Stimulated activated CD8-positive, alpha-beta memory T cell treated with anti-CD3 and anti-CD28 coated beads, Interleukin-12 subunit alpha, Interleukin-12 subunit beta, amount 100 ng/mL, for 4 hours (primary cell): ENCODE data around the gene WWOX.

Experiments
- DNase-seq: peaks from one replicate; pipeline ENCODE4 v3.0.0-alpha.2; 2020; ENCODE audit warnings: low read depth

The WWOX gene

GRCh38 chr16:78303946-78304345, 204.5 kb downstream of the WWOX start:
- DNase-seq = no peak

DNA sequence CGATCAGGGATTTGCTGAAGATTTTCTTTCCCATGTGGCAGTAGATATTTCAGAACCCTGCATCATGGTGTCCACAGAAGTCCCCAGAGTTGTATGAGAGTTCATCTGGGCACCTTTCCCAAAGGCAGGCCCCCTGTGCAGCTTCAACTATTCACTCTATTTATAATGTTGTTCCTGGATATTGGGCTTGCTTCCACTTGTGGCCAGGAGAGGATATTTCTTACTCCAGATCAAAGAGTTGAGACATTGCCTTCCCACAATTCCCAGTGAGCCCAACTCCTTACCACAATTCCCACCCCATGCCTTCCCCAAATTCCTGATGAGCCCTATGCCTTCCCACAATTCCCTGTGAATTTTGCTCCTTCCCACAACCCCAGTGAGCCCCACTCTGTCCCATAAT, 206.9 kb downstream of the WWOX start:
- no peak for DNase-seq

GRCh38 chr16:78307824-78308528, 208.5 kb downstream of the WWOX start:
- no peak for DNase-seq

- no peak for DNase-seq
Measured at GRCh38 chr16:78309763-78310162, 210.3 kb downstream of the WWOX start.

DNA sequence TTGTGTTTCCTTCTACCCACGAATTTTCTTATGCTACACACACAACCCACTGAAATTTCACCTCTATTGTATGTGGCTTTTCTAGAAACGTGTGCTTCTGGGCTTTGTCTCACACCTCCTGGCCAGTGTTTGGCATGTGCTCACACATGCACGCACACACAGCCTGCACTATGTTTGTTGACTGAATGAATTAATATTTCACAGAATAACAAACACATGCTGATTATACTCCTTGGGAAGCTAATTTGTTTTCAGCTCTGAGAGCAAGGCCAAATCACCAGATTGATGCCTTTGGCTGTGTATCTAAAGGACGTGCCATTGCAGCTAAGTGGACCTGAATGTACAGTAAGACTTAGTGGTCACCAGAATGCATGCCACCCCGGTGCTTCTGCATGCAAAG, 210.7 kb downstream of the WWOX start:
- DNase-seq = no peak

DNA sequence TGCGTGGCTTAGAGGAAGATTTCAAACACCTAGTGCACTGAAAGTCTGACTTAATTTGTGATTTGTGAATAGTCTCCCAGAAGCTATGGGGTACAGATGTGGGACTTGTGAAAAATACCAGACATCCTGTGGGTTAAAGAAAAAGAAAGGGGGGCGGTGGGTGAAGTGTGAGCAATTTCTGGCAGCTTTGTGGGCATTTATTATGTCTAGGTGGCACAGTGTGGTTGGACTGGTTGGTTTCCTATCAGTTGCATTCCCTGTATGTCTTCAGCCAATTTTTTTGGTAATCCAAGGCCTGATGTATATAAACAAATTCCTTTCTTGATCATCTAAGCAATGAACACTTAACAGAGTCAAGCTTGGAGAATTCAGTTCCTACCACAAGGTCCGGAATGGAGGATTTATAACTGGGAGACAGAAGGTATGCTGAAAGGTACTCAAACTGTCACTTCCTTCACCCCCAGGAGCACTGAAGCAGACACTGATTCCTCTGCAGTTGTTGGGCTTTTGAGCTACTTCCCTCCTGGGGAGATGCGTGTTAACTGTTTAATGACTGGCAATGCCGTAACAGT, 211.6 kb downstream of the WWOX start:
- no peak for DNase-seq

DNA sequence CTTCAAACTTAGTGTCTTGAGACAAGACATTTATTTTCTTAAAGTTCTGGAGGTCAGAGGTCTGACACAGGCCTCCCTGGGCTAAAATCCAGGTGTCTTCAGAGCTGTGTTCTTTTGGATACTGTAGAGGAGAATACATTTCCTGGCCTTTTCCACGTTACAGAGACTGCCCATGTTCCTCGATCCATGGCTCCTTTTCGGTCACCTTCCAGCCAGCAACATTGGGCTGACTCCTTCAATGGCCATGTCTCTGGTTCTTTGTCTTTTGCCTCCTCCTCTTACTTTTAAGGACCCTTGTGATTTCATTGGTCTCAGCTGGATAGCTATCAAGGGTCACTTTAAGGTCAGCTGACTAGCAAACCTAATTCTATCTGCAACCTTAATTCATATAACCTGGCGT, 212.4 kb downstream of the WWOX start:
- DNase-seq = no peak

DNA sequence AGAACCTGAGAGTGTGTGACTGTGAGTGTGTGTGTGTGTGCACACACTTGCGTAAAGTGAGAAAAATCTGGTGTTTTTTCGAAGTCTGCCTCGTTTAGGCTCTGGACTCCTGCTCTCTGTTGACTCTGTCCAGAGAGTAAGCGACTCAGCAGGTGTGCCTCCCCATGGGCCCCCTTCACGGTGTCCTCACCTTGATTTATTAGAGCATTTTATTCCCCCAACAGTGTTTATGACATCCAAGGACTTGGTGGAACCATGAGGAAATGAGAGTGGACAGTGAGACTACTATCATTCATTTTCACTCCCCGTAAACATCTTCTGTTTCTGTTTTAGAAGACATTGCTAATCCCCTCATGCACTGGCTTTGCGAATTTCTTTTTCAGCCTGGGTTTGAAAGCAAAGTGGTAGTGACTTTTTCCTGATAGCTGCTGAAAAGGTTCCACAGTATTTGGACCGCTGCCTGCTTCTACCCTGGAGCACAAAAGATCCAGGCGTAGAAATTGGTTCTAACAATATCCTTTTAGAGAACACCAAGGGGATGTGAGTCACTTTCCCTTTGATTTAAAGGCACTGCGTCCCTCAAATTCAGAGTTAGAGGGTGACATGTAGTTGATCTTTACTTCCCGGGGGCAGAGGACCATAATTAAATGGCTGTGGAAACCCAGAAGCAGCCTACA, 218.2 kb downstream of the WWOX start:
- no peak for DNase-seq

DNA sequence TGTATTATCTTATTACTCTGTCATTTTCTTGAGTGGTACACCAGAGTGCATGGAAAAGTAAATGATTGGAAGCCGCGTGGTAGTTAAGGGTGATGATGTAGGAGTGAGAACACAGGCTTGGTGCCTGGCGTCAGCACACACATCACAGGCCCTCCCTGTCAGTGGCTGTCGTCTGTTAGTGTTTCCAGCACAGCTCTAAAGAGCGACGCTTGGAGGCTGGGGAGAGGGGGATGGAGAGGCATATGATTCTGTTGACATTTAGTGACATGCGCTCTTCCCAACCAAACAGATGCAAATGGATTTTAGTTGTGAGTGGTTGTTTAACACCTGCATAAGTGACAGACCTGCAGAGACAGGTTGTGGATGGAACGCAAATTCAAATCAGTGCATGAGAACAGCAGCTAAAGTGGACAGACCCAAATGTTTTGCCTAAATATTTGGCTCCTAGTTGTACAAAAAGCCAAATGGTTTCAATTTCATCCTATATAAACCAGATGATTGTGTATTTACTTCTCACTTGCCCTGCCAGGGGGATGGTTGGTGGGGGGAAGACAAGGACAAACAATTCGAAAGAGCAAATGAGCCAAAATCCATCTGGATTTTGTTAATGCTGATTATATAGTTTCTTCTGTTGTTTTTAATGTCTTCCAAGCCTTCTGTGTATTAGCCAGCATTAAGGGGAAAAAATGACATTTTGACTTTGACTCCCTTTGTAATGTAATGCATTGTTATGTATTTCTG, 222.3 kb downstream of the WWOX start:
- DNase-seq = no peak

DNA sequence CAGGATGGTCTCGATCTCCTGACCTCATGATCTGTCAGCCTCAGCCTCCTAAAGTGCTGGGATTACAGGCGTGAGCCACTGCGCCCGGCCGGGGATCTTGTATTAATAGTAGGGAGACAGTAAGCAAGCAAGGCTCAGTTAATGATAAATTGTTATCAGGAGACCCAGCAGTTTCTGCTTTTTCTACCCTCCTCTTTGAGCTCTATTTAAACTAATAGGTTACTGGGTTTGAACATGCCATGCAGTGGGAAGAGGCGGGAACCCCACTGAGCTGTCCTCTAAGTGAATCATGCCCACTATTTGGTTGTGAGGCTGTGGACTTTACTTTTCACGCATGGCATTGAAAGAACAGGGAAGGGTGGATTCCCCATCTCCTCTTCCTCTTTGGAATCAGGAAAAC, 223.9 kb downstream of the WWOX start:
- no peak for DNase-seq

DNA sequence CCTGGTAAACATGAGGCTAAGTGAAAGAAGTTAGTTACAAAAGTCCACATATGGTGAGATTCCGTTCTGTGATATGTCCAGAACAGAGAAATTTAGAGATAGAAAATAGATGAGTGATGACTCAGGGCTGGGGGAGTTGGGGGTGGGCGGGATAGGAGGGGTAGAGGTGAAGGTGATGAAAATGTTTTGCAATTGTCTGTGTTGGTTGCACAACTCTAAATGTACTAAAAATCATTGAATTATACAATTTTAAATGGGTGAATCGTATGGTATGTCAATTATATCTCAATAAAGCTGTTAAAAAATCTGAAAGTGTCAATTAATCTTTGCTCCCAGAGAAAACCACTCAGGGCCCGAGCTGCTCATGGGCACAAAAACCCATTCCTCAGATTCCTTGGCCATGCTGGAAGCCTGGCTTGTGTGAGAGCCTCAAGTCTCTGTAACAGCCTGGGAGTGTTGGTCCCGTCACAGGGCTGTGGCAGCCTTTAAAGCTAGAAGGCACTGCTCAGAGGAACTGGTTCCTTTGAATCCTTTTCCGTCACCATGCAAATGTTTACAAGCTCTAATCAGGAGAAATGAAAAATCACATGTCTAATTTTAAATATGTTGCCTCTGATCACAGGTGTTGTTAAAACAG, 225.3 kb downstream of the WWOX start:
- DNase-seq = no peak

- no peak for DNase-seq
Measured at GRCh38 chr16:78325468-78326352, 226.3 kb downstream of the WWOX start.

DNA sequence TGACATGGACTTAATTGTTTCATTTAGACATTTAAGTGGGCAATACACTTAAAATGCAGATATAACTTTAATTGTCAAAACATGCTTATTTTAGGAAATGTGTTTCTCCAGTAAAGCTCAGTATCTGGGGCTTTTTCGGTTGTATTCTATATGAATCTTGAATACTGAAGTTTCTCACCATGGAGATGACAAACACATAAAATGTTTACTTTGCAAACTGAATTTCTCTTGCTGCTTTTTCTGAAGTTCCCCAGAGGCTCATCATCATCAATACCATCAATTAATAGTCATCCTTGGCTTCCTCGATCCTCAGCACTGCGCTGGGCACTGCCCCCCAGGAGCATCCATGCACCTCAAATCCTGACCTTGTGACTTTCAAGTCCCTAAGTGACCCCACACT, 227.3 kb downstream of the WWOX start:
- no peak for DNase-seq

- no peak for DNase-seq
Measured at GRCh38 chr16:78331731-78332130, 232.3 kb downstream of the WWOX start.

DNA sequence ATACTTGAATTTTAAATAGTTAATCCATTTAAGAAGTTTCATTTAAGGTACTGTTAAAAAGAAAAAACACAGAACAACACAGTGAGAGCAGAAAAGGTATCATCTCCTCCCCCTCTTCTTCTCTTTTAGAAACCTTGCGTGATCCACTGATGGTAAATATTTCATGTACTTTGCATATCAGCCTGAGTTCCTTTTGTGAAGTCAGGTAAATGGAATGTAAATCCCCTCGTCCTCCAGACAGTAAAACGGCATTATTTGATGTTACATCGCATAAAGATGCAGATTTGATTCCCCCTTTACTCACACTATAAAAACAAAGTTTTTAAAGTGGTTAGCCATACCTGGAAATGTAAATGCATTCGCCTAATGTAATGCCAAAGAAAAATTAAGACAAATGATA, 234.4 kb downstream of the WWOX start:
- no peak for DNase-seq

DNA sequence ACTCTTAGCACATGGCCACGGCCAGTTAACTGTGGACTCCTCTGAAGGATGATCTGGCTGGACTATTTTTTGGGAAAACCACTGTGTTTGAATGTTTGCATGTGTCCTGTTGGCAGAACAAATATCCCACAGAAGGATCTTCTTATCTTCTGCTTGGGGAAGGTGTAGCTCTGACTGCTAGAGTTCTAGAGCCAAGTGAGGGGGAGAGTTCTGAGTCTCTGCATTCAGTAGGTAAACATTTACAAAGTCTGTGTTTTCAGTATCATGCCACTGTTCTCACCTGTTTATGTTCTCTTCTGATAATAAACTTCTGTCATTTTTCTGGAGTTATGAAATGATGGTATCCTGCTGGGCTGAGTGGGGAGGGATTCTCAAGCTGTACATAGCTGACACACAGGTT, 241.1 kb downstream of the WWOX start:
- DNase-seq = no peak

DNA sequence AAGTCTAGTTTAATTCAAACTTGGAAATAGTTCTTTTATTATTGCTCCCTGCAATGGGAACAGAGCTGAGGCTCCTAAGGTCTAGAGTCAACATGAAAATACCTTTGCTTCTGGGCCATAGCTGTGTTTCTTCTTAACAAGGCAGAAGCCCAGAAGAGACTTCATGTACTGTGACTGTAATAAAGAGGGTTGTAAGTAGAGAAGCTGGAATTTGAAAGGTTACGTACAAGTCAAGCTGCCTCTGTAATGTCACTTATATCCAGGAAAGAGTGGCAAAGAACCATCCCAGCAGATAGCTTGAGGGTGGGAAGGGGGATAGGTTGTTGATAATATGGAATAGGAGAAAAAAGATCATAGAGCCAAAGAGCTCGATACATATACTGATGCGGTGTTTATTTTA, 248.6 kb downstream of the WWOX start:
- DNase-seq = no peak

DNA sequence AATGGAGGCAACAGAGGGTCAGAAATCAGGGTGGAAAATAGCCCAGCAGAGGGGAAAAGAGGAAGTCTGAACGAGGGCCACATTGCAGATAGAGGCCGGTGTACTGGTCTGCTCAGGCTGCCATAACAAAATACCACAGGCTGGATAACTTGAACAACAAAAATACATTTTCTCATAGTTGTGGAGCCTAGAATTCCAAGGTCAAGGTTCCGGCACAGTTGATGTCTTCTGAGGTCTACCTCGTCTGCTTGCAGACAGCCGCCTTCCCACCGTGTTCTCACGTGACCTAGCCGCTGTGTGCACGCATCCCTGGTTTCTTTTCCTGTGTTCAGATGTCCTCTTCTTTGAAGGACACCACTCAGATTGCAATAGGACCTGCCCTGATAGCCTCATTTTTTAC, 249.4 kb downstream of the WWOX start:
- no peak for DNase-seq

DNA sequence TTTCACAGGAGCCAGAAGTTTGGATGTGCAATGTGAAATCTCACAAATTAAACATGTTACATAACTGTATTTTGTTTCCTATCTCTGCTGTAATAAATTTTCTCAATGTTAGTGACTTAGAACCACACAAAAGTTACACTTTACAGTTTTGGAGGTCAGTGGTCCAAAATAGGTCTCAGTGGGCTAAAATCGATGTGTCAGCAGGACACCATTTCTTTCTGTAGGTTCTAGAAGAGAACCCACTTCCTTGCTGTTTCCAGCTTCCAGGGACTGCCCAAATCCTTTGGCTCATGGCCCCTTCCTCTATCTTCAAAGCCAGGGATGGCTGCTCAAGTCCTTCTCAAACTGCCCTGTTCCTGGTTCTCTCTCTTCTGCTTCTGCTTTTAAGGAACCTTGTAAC, 252.7 kb downstream of the WWOX start:
- DNase-seq = no peak

DNA sequence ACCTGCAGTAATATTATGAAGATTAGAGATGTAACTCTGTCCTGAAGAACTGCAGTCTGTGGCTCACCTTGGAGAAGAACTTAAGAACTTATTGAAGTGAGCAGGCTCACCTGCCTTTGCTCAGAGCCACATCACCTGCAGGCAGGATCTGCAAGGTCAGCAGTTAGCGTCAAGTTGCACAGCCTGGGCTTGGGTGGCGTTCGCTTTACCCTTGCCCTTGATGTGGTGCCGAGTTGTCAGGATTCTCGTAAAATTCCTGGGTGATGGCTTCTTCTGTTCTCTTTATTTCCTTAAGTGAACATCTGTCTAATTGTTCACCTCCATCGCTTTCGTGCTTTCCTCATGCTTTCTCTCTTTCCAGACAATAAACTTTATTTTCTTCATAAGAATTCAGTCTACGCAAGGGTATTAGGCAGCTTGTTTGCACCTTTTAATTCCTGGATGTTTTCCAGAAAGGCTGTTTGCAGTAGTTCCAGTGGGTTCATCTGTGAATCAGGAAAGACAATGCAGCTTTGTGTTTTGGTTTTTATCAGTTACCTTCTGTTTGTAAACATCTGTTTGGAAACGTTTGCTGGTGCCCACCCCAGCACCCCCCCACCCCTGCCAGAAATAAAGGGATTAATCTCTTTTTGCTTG, 254.3 kb downstream of the WWOX start:
- no peak for DNase-seq

DNA sequence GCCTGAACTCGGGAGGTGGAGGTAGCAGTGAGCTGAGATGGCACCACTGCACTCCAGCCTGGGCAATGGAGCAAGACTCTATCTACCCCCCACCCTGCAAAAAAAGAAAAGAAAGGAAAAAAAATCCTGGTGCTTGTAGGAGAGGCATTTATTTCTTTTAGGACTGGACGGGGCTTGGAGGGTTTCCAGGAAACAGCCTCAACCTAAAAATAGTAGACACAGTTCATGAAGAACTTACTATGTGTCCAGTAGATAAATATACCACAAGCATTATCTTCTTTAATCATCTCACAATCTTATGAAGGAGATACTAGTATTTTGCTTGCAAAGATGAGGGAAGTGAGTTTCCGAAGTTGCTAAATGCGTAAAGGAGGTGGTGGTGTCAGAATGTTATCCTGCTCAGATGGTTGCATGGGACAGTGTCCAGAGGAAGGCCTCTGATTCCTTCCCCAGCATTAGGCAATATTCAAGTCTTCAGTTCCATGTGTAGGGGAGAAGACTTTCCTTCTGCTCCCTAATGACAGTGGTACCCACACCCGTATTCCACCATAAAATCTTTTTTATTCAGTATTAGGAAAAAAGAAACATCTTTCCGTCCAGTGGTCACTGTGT, 263.2 kb downstream of the WWOX start:
- no peak for DNase-seq
